HG03039 (cell line): Measurements from ENCODE around the gene KCTD5.
"Not testable (repeated sequence)": the region's sequence is repeated elsewhere in the genome, so short reads cannot be mapped to it uniquely, and the experiment has no call there.

Source experiments
- ATAC-seq: cut with Tn5 transposase; IDR thresholded peaks from one replicate; pipeline ENCODE4 v1.9.1; 2021; ENCODE audit warnings: mild to moderate bottlenecking, moderate library complexity; ENCODE audit not compliant: unreplicated experiment

The KCTD5 gene

DNA sequence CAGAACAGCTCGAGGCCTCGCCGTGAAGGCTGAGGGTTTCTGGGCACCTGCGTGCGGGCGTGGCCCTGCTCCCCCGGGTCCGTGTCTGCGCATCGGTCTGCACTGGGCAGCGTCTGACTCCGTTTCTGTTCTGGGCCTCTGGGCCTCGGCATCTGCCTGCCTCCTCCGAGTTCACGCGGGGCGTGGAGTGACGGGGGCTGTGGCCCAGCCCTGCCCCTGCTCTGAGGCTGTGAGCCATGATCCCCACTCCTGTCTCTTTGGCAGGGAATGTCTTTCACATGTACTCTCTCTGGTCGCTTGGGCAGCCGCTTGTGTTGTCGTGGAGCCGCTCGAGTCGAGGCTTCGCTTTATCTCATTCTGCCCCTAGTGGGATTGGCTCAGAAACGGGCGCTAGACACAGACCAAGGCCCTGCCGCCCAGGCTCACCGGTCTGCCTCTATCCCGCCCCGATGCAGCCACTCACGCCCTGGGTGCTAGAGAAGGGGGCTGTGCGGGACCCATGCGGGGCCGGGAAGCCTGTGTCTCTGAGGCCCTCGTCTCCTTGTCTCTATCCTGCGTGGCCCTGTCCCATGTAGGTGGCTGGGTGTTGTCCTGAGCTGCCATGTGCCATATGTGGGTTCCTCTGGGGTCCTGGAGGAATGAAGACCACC lies 14.4 kb downstream of the KCTD5 start:
- not testable (repeated sequence) for ATAC-seq

DNA sequence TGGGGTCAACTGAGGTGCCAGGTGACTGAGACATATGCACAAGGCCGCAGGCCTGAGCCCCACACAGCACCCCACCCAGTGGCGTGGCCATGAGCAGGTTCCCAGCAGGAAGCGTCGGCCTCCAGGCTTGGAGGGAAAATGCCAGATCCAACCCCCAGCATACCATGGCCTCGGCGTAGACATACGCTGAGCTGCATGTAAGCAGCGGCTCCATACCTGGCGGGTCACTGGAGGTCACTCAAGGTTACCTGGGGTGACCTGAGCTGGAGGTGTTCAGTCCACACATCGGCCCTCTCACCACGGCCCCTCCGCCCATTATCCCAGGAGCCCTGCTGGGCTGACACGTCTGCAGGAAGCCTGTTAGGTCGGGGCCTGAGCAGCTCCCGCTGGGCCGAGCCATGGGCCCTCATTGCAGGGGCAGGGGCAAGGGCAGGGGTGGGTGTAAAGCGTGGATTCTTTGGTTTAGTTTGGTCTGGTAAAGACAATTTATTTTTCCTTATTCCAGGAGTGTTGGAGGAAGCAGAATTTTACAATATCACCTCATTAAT lies 15.2 kb downstream of the KCTD5 start:
- no peak for ATAC-seq

DNA sequence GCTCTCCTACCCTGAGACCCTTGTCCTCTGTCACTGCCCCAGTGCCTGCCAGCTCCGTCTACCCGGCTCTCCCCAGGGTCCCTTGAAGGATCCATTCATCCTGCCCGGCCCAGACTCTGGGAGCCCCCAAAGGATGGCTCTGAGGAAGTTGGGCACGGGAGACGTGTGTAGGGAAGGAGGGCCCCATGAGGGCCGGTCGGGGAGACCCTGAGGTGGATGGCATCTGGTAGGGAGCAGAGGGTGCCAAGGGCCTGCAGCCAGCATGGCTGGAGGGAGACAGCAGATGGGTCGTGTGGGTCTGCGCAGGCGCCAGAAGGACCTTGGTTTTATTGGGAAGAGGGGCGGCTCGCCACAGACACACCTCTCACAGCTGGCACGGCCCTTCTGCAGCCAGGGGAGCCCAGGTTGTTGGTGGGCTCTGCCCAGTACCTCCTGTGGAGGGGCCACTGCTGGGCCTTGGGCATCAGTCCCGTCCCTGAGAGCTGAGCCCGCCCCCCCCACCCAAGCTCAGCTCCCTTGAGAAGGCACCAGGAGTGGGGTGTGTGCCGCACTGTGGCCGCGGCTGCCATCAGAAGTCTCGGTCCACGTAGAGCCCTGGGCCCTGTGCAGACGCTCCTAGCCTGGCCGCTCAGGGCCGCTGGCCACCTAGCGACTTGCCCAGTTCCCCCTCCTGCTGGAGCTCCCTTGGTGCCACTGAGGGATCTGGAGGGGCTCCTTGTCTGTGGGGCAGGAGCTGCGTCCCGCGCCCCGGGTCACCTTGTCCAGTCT lies 16.0 kb downstream of the KCTD5 start:
- ATAC-seq = no peak

DNA sequence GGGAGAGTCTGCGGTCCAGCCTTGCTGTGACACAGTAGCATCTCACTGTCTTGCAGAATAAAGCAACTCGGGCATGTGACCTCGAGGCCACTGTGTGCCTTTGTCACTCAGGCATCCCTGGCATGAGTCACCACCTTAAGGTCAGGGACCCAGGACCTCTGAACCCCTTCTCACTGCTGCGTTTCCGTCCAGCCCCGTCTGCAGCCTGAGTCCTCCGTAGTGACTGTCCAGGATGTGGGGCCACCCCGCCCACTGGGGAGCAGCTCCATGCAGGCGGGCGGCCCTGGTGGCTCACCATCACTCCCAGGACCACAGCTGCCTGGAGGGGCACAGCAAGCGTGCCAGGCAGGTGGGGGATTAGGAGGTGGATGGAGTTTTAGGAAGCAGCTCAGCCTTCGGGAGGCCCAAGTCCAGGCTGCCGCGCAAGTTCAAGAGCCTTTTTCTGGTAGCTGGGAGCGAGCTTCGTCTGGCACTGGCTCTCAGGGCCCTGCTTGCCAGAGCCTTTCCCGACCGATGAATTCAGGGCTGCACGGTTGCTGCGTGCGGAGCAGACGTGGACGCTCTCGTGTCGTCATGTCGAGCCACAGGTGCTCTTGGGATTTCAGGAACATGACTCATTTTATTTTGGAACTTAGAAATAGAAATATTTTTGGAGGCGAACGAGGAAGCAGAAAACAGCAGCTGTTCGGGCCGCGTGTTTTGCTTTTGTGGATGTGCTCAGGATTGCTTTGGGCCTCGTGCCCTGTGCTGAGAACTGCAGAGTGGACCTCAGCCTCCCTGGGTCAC lies 16.8 kb downstream of the KCTD5 start:
- ATAC-seq = no peak

DNA sequence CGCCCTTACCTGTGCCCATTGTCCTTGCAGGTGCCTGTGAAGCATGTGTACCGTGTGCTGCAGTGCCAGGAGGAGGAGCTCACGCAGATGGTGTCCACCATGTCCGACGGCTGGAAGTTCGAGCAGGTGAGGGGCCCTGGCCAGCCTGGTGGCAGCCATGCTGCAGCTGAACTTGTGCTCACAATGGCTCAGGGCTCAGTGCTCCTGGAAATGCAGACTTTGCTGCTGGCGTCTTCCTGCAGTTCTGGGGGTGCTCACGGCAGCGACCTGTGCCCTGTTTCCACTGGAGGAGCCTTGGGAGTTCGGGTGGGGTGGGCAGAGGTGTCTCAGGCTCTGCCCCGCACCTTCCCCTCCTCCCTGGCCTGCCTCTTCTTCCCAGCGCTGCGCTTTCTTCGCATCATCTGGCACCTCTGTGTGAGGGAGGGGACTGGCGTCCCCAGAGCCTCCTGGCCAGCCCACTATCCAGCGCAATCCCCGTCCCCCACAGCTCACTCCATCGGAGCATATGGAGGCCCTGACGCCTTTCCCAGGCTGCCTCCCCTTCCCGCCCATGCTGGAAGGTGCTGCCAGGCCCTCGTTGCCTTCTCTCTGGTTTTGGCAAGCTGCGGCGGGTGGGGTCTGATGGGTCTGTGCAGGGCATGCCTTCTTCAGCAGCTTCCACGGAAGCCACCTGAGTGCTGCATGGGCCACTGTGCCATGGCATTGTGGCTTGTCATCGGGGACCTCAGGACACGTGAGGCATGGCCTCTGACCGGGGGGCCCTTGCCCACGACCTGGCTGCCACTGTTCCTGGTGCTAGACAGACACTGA lies 17.7 kb downstream of the KCTD5 start:
- no peak for ATAC-seq

DNA sequence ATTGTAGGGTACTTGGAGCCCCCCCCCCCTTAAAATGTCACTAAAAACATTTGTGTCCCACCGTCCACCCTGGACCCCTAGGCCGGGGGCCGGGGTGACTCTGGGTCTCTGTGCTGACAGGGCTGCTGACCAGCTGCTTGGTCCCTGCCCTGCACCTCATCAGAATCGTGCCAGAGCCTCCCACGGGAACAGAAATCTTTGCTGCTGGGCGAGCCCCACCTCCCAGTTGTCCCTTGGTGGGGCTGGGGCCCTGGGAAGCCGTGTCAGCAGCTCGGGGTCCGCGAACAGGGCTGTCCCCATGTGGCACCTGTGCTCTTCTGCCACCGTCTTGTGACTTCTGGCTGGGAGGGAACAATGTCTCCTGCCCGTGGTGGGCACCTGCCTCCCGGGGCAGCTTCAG lies 18.5 kb downstream of the KCTD5 start:
- no peak for ATAC-seq

DNA sequence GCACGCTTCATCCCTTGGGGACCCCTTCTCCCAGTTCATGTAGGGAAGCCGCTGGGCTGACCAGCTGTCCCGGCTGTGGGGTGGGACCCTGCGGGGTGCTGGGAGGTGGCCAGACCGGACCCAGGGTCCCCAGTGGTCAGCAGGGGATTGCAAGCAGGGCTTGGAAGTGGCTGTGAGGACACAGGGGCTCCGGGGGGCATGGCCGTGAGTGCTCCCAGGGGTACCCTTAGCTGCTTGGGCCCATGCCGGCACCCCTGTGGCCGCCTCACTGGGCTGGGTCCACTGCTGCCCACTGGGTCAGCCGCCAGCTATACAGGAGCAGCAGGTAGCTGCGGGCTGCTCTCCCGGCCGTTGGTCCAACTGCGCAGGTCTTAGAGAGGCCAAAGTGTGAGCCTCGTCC lies 18.9 kb downstream of the KCTD5 start:
- ATAC-seq = no peak

DNA sequence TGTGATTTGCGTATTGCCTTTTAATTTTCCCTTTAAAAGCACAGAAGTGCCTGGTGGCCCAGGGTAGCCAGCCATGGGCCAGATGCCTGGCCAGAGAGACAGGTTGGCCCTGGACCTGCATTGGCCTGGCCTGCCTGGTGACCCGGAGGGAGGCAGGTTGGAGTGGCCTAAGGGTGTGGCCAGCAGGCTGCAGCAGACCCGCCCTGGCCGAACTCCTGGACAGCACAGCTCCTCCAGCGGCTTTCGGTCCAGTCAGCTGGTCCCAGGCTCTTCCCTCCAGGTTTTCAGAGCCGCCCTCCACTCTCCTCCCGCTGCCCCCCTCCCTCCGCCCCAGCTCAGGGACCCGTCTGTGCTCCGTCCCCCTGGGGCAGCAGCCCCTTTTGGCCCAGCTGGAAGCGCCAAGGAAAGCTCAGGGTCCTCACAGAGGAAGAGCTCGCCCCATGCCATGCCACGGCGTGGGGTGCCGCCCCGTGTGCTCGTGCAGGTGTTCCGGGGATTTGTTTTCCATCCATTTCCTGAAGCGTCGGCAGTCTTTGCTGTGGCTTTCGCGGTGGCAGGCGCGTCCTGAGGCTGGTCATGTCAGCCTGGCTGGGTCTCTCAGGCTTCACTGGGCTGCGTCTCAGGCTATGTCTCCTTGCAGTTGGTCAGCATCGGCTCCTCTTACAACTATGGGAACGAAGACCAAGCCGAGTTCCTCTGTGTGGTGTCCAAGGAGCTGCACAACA lies 19.6 kb downstream of the KCTD5 start:
- ATAC-seq = no peak

DNA sequence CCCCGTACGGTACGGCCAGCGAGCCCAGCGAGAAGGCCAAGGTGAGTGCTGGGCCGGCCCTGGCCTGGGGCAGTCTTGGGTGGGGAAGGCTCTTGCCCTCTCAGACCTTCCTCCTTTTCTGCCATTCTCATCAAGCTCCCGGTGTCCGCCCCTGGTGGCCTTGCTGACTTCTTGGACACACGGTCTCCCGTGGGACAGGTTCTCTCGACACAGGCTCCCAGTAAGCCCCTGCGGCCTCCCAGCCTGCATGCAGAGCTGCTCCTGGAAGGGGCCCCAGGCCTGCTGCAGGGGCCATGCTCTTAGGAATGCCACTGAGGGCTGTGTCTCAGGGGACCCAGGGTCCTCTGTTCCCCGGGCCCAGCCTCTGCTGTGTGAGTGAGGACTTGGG lies 20.1 kb downstream of the KCTD5 start:
- no peak for ATAC-seq

DNA sequence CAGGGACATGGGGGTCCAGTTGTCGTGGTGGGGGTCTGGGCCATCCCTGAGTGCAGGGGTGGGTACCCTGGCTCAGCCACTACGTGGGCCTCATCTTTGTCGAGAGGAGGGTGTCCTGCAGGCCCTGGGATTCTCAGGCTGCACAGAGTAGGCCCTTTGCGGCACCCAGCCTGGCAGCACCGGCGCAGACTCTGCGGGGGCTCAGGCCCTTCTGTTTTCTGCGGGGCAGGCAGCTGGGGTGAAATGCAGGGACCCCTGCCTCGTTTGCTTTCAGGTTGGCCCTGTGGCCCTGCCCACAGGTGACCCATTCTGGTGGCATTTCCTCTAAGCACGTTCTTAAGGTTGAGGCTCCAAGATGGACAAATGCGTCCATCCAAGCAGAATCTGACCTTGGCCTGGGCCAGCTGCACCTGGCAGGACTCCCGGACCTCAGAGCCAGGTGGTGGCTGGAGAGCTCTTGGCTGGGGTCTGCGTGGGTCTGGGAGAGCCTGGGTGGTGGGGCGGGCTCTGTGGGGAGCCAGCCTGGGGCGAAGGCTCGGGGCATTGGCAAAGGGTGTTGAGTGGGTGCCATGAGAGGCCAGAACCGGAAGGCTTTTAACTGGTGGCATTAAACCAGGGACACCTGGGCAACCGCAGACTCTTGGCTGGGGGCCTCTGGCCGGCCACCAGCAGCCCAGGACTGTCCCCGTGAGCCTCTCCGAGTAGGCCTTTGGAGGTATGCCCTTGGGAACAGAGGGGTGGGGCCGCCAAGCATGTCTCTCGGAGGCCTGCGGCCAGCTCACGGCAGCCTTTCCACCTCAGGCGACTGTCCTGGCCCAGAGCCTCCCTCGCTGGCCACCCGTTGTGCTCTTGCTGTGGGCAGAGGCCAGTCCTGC lies 20.8 kb downstream of the KCTD5 start:
- ATAC-seq = no peak

DNA sequence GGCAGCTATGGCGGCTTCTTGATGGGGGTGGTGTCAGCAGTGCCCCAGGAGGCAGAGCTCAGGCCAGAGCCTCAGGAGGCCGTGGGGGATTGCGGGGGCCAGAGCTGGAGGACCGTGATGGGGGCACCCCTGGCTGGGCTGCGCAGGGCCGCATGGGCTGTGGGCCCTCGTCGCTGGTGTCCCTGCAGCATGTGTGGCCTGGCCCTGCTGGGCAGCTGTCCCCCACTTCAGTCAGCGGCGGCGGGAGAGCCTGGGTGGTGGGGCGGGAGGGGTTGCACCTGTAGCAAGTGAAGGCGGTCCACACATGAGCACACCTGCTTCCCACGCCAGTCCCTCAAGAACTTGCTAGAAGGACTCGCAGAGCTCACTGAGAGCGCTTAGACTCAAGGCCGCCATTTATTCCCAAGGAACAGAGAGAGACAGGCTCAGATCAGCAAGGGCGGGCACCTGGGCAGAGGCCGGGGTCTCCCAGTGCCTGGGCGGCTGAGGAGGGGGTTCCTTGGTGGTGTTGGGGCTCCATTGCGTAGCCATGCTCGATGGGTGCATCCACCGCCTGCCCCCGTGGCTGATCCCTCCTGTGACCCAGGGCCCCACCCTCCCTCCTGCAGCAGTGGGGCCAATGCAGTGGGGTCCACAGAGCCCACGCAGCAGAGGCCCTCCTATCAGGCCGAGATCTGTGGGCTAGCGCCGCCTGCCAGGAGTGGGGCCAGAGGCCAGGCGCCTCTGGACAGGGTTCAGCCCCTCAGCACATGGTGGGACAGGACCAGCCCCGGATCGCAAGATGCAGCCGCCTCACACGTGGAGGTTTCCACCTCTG lies 22.1 kb downstream of the KCTD5 start:
- no peak for ATAC-seq

DNA sequence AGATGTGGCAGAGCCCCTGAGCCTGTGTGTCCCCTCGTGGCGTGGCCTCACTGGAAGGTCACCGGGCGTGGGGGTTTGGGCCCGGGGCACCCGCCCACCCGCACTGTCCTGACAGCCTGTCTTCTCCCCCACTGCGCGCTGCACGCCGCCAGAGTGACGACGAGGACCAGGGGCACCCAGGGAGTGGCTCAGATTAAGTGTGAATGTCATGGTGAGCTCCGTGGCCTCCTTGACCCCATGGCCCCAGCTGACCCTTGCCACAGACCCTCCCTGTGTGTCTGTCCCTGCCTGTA lies 22.6 kb downstream of the KCTD5 start:
- ATAC-seq = no peak

DNA sequence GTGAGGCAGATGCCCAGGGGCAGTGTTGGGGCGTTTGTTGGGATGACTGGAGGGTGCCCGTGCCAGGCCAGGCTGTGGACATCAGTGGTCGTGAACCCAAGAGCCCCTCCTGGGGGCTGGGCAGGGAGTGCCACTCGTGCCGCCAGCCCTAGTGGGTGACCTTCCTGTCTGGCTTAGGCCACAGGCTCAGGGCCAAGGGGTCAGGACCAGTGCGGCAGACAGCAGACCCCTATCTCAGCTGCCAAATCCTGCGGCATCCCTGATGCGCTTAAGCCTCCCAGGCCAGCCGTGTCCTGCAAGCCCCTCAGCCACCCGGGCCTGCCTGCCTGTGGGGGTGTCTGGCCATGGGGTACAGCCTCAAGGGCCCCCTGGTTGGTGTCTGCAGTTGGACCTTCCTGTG lies 23.0 kb downstream of the KCTD5 start:
- ATAC-seq = no peak

DNA sequence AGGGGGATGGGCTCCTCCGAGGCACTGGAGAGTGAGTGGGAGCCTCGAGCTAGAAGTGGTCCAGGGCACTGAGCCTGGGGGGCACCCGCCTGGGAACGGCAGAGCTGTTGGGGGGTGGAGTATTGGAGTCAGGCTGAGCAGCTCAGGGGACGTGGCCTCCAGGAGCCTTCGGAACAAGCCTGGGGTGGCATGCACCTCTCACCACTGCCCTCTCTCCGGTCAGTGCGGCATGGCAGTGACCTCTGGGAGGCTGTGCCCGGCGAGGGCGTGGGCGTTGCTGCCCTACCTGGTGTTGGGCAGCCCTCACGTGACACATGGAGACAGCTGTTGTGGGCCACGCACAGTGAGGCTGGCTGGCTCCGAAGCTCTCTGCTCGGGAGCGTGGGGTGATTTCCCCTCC lies 23.8 kb downstream of the KCTD5 start:
- ATAC-seq = no peak

DNA sequence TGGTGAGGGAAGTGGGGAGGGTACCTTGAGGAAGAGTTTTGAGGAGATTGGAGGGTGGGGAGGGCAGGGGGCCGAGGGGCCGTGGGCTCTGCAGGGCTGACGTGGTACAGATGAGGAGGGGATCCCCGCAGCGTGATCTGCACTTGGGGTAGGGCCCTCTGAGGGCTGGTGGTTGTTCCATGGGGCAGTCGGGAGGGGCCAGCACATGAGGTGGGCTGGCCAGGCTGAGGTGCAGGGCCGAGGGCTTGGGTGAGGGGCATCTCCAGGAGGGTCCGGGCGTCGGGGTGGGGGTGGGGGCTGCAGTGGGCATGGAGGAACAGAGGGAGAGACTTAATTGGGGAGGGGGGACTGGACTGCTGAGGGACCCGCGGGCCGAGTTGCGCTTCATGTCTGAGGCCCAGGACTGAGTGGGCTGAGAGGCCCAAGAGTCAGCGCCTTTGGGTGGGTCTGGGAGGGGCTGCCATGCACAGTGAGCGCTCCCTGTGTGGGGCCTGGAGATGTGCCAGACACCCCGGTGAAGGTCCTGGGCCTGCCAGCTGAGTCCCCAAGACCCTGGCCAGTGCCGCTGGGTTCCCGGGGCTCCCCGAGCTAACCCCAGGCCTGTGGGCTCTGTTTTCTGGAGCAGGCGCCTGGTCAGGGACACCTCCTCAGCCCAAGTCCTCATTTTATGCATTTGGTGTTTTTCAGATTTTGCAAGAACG lies 24.4 kb downstream of the KCTD5 start:
- no peak for ATAC-seq

DNA sequence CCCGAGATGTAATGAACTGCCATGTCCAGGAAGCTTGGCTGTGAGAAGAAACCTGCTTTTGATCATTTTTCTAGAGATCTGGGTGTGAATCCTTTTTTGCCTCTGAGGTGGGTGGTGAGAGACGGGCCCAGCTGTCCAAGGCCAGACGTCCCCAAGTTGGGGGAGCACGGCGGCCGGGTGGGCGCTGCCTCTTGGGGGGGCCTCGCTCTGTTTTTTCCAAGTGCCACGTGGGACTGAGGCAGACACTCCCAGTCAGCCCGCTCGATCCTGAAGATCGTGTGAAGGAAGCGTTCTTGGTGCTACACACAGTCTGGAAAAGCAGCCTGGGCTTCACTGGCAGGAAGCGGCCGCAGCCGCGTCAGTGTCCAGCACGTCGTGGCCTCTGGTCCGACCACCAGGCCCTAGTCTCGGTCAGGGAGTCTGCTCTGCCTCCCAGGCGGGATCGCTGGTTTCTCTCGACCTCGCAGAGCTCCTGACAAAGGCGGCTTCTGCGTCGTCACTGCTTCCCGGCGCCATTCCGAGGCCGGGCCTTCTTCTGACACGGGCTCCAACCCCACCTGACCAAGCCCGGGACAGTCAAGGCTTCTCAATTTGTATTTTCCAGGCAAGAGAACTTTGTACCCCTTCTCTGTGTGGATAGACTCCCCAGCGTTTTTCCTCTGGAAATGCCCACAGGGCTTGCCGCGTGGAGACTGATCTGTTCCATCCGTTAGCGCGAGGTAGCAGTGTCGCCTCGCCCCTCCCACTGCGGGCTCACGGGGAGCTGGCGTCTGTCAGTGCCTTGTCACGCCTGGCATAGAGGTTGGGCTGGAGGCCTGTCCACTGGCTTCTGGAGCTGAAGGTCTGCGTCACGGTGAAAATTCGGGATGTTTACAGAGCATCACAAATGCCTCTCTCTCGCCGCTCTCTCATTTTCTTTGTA lies 25.3 kb downstream of the KCTD5 start:
- no peak for ATAC-seq

DNA sequence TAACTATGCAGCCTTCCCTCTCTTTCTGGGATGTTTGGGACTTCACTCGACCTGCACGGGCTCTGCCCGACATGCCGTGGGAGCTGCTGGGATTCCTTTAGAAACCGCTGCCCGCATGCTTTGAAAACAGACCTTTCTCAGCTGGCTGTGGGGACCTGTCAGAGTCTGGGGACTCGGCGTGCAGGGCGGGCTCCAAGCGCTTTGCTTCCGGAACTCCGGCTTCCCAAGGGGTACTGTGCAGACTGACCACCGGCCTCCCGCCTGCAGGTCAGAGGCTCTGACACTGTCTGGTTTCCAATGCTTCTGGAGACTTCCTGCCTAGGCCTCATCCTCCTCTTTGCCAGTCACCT lies 25.9 kb downstream of the KCTD5 start:
- ATAC-seq = no peak
